Measurements from ENCODE around the gene NOL8.

Gene NOL8

GRCh38 chr9:92310562-92310961 is 14.6 kb downstream of the NOL8 start:
- no peak for DNase-seq

- no peak for DNase-seq
Measured at GRCh38 chr9:92308893-92309292, 16.3 kb downstream of the NOL8 start.

GRCh38 chr9:92300936-92301335 is 24.2 kb downstream of the NOL8 start:
- DNase-seq: no peak

GRCh38 chr9:92299116-92299515 is 26.0 kb downstream of the NOL8 start:
- DNase-seq: no peak

GRCh38 chr9:92298036-92298435 is 27.1 kb downstream of the NOL8 start:
- no peak for DNase-seq

GRCh38 chr9:92297611-92298010 is 27.5 kb downstream of the NOL8 start:
- peak; percentile 20 for DNase-seq

GRCh38 chr9:92295827-92296258 is 29.3 kb downstream of the NOL8 start:
- DNase-seq: no peak

- no peak for DNase-seq
Measured at GRCh38 chr9:92295240-92295790, 29.8 kb downstream of the NOL8 start.

GRCh38 chr9:92294297-92294676 is 30.9 kb downstream of the NOL8 start:
- DNase-seq: no peak

GRCh38 chr9:92293452-92294296 is 31.5 kb downstream of the NOL8 start, which contains the start of gene IARS1:
IARS1 (minus strand) TSS chr9:92293697; CDS start chr9:92289419, 4,278 bp downstream.
- peak; percentile 99 for DNase-seq

- DNase-seq: no peak
Measured at GRCh38 chr9:92293075-92293354, 32.1 kb downstream of the NOL8 start.

- no peak for DNase-seq
Measured at GRCh38 chr9:92292338-92293074, 32.6 kb downstream of the NOL8 start.

- no peak for DNase-seq
Measured at GRCh38 chr9:92291577-92291976, 33.6 kb downstream of the NOL8 start.

GRCh38 chr9:92290785-92291429 is 34.2 kb downstream of the NOL8 start:
- DNase-seq: no peak

- no peak for DNase-seq
Measured at GRCh38 chr9:92289708-92290390, 35.3 kb downstream of the NOL8 start.

- no peak for DNase-seq
Measured at GRCh38 chr9:92279302-92279701, 45.8 kb downstream of the NOL8 start.

GRCh38 chr9:92278110-92278509 is 47.0 kb downstream of the NOL8 start:
- no peak for DNase-seq

- DNase-seq: peak; percentile 5
Measured at GRCh38 chr9:92276331-92277032, 48.7 kb downstream of the NOL8 start.

- no peak for DNase-seq
Measured at GRCh38 chr9:92275541-92275940, 49.6 kb downstream of the NOL8 start.

GRCh38 chr9:92270511-92270910 is 54.6 kb downstream of the NOL8 start:
- DNase-seq: no peak

- DNase-seq: no peak
Measured at GRCh38 chr9:92266486-92266885, 58.7 kb downstream of the NOL8 start.

GRCh38 chr9:92265154-92265553 is 60.0 kb downstream of the NOL8 start:
- no peak for DNase-seq
